Muscle of arm (tissue), 14 donors: ENCODE data around the gene CACNB3. TPM values are rescaled to one million over a fixed set of nuclear protein-coding genes. Genes with fewer than 3 reads are reported as not detected.
A peak's percentile ranks its signal among the peaks of the same experiment; 100 is the strongest.

Experiments used
- DNase-seq: peaks from one replicate; pipeline ENCODE4 v3.0.0-alpha.2; 2013
- long read RNA-seq, 11 donors: transcript quantifications; one replicate each; lab custom pipeline, GENCODE V29; 2026
- polyA plus RNA-seq, 12 donors: library from polyadenylated mRNA; unstranded; fragments of 120-200 nt; gene quantifications; one replicate each; pipeline ENCODE4 v1.2.1, GENCODE V29; 2013; ENCODE audit not compliant: insufficient read length in 12 of 12

Gene CACNB3
- polyA plus RNA-seq, result 10 to 100 TPM in 11 of 12 donors, not detected in 1; 13.9 to 46.7 (median 16.8) TPM
- long read RNA-seq, donor 1, partial matches to known transcripts, result 13 of 15 reads
- long read RNA-seq, donor 1, other reads (novel, unspliced or antisense), result 0 of 15 reads
- long read RNA-seq, donor 2, partial matches to known transcripts, result 0 of 1 reads
- long read RNA-seq, donor 2, other reads (novel, unspliced or antisense), result 0 of 1 reads
- long read RNA-seq, donor 3, partial matches to known transcripts, result 0 of 2 reads
- long read RNA-seq, donor 3, other reads (novel, unspliced or antisense), result 0 of 2 reads
- long read RNA-seq, donor 4, result 0 reads
- long read RNA-seq, donor 5, result 0 reads
- long read RNA-seq, donor 6, partial matches to known transcripts, result 0 of 1 reads
- long read RNA-seq, donor 6, other reads (novel, unspliced or antisense), result 0 of 1 reads
- long read RNA-seq, donor 7, partial matches to known transcripts, result 0 of 3 reads
- long read RNA-seq, donor 7, other reads (novel, unspliced or antisense), result 0 of 3 reads
- long read RNA-seq, donor 8, partial matches to known transcripts, result 0 of 1 reads
- long read RNA-seq, donor 8, other reads (novel, unspliced or antisense), result 0 of 1 reads
- long read RNA-seq, donor 9, result 0 reads
- long read RNA-seq, donor 10, result 0 reads
- long read RNA-seq, donor 11, partial matches to known transcripts, result 0 of 1 reads
- long read RNA-seq, donor 11, other reads (novel, unspliced or antisense), result 0 of 1 reads

DNA sequence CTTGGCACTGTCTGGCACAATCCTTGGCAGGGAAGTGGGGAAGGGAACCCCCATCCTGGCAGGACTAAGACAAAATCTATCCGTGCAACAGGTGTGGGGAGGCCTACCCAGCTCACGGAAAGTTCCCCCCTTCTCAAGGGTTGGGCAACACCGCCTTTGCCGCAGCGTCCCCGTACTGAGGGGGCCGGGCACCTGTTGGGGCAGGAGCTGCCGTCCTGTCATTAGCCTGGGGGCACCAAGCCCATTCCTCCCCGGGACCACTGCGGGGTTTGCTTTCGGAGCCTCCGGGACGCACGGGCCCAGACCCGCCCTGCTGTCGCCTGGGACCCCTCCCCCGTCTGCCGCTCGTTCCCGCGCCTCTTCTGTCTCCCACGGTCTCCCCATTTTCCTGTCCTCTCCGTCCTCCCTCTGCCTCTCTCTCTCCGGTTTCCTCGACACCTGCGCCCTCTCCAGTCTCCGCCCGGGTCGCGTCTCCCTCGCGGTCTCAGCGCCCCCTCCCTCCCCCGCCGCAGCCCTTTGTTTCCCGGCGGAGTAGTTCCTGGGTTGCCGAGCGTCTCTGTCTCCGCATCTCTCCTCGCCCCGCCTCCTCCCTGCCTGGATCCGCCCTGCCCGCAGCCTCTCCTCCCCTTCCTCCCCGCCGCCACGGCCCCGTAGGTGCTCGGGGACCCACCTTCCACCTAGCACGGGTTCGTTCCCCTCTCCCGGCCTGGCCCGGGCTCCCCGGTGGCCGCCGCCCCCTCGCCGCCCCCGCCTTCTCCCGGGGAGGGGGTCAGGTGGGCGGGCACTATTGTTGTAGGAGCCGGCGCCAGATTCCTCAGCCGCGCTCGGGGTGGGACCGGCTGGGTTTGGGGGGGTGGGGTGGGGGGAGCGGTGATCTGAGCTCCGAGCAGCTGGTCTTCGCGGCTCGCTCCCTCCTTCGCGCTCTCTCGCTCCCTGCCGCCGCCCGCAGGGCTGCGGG, at the start of gene CACNB3:
TSS of gene CACNB3 (plus strand) at position 624 of the 958 bp plus-strand sequence. CDS start 434 bp downstream, outside the sequence.
- DNase-seq, result peak; percentile 52

DNA sequence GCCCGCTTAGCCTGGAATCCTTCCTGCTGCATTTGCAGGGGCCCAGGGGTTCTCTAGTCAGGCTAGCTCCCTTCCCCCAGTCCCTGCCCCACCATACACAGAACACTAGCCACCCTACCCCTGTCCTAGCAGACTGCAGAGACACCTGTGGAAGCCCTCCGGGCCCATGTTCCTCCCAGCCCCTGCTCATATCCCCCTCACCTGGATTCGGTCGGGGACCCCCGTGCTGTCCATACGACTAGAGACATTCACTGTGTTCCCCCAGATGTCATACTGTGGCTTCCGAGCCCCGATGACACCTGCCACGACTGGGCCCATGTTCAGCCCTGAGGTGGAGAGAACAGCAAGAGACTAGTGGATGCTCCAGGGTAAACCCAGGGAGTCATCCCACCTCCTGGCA, 49.6 kb upstream of the CACNB3 start:
- no peak for DNase-seq

DNA sequence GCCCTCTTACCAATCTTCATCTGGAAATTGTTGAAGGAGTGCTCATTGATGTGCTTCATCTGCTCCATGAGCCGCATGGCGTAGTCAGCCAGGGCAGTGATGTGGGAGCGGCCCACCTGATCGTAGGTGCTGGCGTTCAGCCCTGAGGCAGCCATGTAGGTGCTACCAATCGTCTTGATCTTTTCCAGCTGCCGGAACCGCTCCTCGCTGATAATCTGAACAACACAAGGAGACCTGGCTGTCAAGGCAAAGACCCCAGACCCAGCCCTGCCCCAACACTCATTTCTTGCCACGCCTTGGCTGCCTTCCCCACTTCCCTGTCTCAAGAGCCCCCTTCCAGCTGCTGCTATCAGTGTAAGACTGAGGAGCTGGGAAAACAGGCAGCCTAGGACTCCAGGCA, 47.5 kb upstream of the CACNB3 start:
- DNase-seq, result no peak

DNA sequence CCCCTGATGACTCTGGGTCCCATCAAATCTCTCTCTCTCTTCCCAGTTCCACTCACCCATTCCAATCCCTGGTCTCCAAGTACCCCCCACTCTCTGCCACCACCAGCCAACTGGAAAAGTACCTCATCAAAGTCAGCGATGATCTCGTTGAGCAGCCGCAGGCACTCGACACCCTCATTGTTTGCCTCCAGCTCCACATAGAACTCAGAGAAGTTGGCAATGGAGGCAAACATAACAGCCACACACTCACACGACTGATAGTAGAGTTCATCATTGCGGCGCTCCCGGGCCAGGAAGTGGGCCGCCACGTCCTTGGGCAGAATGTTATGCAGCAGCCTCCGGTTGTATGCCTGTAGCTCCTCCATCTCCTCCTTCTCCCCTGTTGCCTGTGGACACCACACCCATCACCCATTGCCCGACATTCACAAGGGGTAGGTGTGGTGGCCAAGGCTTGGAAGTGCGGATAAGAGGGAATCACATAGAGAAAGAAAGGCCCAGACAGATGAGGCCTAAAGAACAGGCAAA, 46.6 kb upstream of the CACNB3 start:
- no peak for DNase-seq

DNA sequence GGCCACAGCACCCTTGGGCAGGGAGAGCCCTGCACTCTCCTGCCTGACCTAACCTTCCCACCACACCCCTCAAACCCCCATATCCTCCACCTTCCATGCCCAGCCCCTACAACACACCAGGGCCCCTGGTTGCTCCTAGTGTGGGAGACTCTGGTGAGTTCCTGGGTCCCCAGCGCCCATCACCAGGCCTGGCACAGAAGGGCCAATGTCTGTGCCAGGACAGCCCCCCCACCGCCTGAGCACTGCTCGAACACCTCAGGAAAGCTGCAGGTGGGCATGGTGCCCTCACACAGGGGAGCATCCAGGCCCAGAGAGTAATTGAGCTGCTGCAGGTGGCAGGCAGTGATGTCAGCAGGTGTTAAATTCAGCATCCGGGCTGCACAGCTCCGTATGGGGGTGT, 44.6 kb upstream of the CACNB3 start:
- DNase-seq, result no peak

DNA sequence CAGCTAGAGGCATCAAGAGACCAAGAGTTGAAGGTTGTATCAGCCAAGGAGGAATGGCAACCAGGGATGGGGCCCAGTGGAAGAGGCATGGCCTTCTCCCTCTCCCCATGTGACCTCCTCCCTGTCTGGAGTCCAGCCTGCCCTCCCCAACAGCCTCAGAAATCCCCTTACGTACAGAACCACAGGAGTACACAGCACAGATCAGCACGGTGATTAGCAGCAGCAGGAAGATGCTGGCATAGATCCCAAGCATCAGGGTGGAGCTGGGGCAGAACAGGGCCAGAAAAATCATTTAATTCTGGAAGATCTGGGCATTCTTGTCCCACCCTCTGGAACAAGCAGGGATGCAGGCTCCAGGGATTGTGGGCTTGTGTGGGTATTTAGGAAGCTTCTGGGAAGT, 43.8 kb upstream of the CACNB3 start:
- DNase-seq, result no peak

DNA sequence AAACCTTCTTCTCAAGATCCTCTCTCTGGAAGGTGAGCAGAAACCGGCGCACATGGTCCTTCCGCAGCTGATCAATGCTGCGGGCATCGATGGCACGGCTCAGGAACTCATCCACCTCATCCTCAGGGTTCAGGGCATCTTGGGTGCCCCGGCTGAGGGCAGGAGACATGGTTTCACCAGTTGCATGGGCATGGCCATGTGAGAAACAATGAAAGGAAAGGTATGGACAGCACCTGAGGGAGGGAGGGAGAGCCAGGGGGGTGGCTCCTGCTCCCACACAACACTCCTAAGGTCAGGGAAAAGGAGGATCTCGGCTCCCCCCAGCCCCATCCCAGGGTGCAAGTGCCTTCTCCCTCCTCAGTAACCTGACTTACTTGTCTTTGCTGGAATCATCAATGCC, 43.0 kb upstream of the CACNB3 start:
- no peak for DNase-seq

DNA sequence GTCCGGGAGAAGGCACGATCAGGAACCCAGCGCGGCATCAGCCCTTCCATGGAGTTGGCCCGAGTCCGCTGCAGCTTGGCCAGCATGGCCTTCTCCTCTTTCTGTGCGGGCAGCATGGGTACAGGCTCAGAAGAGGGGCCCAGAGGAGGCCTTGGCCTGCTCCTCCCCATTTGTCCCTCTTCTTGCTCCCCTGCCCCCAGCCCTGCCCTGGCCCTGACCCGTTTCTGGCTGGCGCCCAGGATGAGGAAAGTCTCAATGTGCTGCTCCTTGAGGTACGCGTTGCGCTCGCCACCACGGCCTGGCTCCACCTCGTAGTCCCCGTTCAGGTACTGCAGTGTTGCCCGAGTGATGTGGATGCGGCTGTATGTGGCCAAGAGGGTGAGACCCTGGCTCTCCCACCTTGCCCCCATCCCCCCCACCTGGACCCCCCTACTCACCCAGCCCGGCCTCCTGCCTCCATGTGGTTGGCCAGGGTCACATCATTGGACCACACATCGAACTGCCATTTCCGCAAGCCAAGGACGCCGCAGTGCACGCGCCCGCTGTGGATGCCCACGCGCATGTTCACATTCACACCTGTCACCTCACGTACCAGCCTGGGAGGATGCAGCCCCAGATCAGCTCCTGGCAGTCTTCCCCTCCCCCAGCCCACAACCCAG, 42.2 kb upstream of the CACNB3 start:
- no peak for DNase-seq

DNA sequence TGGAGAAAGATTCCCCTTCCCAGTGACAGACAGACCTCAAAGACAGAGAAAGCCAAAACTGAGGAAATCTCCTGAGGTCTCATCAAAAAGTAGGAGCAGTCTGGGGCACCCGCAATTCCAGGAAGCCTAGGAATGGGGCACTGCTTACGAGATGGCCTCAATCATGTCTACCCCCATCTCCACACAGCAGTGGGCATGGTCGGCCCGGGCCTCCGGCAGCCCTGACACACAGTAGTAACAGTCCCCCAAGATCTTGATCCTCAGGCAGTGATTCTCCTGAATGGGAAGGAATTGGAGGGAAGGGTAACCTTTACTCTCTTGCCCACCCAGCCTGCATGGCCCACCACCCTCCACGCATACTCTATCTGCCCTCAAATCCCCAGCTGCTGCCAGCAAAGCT, 41.3 kb upstream of the CACNB3 start:
- no peak for DNase-seq

DNA sequence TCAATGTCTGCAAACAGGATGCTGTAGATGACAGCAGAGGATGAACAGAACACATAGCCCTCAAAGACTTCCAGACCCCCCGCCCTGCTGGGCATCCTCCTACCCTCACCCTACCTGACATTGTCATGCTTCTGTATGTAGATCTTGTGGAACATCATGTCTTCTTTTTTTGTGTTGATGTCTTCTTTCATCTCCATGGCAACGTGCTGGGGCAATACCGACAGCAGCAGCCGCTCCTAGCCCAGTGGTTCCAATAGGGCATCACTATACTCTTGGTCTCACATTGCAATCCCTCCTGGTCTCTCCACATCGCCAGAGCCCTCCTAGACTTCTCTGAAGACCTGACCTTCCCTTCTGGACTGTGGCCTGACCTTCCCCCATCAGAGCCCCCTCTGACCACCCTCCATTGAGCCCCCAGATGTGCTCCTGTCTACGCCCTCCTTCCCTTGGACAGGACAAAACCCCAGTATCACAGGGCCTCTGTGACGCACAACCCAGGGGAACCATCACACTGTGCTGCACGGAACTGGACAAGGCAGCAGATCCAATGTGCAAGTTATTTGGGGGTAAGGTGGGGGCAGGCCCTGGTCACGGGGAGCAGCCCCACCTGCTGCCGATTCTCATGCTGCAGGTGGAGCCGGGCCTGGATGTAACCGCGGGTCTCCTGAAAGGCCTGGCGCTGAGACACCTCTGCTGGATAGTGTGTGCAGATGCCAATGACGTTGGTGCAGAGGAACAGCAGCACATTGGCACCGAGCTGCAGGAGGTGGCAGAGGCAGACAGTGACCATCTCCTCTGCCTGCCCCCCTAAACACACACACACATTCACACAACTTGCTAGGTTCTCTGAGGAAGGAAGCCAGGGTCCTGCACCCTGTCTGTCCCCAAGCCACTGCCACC, 40.5 kb upstream of the CACNB3 start:
- no peak for DNase-seq

DNA sequence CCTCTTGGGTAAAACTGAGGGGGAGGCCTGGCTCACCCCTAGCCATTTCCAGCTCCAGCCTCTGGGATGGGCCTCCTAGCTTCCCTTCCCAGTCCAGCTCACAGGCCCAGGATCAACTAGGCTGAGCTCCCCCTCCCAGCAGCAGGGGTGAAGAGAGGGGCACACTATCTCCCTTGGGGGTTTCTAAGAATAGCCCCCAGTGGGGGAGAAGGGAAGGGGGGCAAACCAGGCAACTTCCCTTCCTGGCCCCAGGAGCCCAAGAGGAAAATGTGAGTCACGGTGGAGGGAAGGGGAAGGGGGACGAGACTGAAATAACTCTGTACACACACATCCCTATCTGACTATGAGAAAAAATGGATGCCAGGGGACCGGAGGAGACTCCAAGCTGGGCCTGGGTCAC, 38.4 kb upstream of the CACNB3 start:
- DNase-seq, result peak; percentile 46

DNA sequence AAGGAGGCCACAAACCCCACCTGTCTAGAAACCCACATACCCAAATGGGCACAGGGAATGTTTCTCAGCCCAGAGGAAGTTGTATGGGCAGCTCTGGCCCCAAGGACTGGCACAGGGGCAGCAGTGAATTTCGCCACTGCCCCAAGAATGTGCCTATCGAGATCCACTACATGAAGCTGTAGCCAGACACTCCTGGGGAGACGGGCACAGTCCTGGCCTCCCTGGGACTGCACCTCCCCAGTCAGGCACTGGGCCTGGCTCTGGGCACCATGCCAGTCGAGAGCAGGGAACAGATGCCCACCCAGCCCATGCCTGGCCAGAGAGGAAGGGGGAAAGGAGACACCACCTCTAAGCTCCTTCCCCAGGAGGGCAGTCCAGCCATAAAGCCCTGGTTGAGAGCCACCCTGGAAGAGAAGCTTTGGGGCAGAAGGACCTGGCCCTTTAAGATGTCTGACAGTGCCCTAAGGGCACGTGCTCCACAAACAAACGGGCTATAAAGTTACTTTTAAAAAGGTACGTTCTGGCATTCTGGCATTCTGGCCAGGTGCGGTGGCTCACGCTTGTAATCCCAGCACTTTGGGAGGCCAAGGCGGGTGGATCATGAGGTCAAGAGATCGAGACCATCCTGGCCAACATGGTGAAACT, 37.8 kb upstream of the CACNB3 start:
- no peak for DNase-seq

DNA sequence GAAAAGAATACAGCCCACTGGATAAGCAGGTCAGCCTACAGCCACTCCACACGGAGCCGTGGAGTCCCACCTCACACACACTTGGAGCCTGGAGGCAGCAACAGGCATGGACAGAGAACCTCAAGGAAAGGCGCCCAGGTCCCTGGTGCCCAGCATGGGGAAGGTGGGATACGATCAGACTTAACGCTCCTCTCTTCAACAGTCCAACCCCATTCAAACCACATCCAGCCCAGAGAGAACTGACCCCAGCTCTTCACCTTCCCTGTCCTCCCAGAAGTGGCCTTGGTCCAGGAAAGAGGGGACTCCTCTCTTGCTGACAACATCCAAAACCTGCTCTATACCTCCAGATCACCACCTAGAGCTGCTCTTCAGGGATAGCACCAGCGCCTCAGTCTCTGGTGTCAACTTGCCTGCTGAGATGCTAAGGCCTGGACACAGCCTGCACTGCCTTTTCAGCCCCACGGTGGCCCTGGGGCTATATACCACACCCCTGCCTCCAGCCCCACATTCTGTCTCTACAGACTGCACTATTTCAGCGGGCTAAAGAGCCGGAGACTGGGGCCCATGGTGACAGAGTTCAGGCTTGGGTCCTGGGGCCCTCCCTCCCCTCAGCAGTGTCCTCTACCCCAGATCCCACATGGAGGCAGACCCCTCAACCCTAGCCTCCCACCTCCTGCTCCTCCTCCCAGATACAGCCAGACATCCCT, 36.4 kb upstream of the CACNB3 start:
- no peak for DNase-seq

DNA sequence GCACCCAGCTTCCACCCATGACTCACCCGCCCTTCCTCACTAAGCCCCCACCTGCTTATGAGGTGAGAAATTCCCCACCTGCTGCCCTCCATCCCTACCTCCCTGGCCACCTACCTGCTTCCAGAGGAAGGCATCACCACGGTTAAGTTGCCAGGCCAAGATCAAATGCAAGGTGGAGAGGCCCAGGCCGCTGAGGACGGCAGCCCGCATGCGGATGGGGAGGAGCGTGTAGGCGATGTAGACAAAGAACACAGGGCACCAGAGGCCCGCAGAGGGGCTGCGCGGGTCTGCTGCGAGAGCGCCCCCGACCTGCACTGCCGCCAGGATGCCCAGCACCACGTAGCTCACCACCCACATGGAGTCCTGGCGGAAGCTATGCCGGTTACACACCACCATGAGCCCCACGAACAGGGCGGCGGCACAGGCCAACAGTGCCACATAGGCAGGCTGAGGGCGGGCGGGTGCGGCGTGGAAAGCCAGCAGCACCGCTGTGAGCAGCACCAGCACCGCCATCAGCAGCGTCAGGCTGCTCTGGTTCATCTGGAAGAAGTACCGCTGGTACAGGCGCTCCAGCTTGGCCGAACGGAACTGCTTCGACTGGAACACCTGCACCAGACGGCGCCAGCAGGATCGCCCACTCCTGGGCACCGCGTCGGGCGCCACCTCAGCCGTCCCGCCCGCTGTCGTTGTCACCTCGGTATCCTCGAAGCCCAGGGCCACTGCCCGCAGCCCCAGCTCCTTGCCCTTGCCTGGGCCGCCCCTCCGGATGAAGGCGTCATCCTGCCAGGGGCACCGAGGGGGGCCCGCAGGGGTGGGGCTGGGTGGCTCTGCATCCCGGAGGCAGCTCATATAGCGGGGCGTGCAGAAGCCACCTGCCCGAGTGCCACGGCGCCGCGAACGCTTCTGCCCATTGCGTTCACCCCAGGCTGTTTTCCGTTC, 35.6 kb upstream of the CACNB3 start:
- DNase-seq, result no peak

DNA sequence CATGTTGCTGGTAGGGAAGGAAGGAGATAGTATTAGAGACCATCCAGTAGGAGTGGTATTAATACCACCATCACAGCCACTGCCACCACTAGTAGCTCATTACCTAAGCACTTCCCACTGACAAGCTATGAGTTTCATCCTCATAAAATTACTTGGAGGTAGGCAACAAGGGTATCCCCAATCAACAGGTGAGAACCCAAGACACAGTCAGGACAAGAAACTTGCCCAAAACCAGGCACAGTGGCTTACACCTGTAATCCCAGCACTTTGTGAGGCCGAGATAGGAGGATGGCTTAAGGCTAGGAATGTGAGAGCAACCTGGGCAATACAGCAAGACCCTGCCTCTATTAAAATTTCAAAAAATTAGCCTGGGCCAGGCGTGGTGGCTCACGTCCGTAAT, 34.9 kb upstream of the CACNB3 start:
- DNase-seq, result no peak

DNA sequence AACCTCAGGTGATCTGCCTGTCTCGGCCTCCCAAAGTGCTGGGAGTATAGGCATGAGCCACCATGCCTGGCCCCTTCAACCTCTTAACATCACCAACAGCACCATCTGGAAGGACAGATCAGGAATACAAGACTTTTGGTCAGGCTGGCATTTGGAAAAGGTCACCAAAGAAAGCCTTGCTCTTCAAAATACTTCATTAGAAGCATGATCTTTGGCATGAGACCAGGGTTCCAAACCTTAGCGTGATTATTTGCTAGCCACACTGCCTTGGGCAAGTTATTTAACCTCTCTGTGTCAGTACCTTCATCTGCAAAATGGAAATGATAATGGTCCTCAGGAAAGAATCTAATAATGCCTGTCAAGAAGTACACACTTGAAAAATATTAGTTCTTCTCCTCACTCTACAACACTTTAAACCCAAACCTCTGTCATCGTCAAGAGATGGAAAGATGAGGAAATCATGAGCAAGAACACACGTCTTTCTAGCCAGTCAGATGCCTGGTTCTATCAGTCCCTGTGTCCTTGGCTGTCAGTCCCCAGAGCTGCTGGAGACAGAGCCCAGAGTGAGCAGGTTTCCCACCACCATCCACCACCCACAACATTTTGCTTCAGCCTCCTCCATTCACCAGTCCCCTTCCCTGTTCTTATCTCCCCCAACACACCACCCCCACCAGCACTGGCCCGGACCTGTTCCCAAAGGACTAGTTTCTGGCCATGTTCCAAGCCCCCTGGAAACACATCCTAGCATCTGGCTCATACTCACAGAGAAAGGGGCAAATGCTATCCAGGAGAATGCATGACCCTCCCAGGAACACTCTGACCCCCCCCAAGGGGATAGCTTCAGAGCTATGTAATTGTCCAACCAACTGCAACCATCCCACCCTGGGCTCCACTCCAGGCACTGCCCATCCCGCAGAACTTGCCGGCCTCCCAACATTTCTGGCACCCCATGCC, 31.4 kb upstream of the CACNB3 start:
- DNase-seq, result no peak
